Muscle of back (tissue), 11 donors: ENCODE measurements around the gene DSCAML1. TPM values are rescaled to one million over a fixed set of nuclear protein-coding genes. Genes with fewer than 3 reads are reported as not detected.

Source experiments
- DNase-seq, 3 donors: peaks; one replicate each; pipeline versions ENCODE4 v3.0.0 to v3.0.0-alpha.2; 2013
- polyA plus RNA-seq, 10 donors: library from polyadenylated mRNA; unstranded; fragments of 120-200 nt; gene quantifications; one replicate each; pipeline ENCODE4 v1.2.1, GENCODE V29; 2013; ENCODE audit not compliant: insufficient read length in 10 of 10

Gene DSCAML1
- polyA plus RNA-seq, 10 donors = 0.28 to 1.3 (median 0.57) TPM

GRCh38 chr11:117833401-117833891 lies 36.4 kb upstream of the DSCAML1 start:
- peak in 2 of 3 donors; percentile 57 to 62 for DNase-seq

GRCh38 chr11:117832511-117832910 lies 35.5 kb upstream of the DSCAML1 start:
- no peak for DNase-seq

GRCh38 chr11:117831661-117832415 lies 34.8 kb upstream of the DSCAML1 start:
- DNase-seq = no peak

- no peak for DNase-seq
These were observed 33.8 kb upstream of the DSCAML1 start for GRCh38 chr11:117830674-117831351.

GRCh38 chr11:117830072-117830471 lies 33.1 kb upstream of the DSCAML1 start:
- no peak for DNase-seq

DNA sequence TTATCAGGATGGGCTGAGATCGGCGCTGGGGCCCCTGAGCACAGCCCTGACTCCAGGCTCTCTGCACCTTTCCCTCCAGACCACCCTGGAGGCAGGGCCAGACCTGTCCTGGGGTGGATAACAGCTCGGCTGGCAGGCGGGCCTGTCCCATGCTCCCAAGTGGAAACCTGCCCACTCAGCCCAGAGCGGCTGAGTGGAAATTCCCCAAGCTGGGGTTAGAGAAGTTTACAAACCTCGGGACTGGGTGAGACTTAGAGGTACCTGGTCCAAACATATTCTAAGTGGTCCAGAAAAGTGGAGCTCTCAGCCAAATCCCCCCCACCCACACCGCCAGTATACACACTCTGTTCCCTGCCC lies 32.3 kb upstream of the DSCAML1 start:
- no peak for DNase-seq

DNA sequence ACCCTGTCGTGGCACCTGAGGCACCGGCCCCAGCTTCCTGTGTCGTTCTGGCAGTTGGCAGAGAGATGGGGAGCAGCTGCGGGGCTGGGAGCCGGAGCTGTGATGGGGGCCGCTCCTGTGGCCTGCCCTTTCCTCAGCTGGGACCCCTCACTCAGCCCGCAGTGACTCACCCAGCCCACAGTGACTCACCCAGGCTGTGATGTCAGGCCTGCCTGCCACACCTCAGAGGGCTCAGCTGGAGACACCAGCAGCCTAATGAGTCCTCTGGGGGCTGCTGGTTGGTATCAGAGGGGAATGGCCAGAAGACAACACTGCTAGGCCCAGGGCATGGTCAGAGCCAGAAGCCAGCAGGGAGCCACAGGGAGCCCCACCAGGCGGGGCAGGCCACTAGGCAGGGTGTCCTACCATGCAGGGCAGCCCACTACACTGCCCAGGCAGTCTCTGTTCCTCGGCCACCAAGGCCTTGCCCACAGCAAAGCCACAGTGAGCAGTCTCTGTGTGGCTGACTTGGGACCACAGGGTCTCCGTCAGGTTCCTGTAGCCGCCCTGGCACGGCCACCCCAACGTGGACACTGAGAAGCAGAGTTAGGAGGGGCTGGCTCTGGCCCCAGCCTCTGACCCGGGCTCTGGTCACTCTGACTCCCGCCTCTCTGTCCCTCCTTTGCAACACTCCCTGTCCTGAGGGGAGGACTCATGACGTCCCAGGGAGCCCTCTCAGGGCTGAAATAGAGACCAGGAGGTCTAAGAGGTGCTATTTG lies 31.8 kb upstream of the DSCAML1 start:
- DNase-seq = no peak

DNA sequence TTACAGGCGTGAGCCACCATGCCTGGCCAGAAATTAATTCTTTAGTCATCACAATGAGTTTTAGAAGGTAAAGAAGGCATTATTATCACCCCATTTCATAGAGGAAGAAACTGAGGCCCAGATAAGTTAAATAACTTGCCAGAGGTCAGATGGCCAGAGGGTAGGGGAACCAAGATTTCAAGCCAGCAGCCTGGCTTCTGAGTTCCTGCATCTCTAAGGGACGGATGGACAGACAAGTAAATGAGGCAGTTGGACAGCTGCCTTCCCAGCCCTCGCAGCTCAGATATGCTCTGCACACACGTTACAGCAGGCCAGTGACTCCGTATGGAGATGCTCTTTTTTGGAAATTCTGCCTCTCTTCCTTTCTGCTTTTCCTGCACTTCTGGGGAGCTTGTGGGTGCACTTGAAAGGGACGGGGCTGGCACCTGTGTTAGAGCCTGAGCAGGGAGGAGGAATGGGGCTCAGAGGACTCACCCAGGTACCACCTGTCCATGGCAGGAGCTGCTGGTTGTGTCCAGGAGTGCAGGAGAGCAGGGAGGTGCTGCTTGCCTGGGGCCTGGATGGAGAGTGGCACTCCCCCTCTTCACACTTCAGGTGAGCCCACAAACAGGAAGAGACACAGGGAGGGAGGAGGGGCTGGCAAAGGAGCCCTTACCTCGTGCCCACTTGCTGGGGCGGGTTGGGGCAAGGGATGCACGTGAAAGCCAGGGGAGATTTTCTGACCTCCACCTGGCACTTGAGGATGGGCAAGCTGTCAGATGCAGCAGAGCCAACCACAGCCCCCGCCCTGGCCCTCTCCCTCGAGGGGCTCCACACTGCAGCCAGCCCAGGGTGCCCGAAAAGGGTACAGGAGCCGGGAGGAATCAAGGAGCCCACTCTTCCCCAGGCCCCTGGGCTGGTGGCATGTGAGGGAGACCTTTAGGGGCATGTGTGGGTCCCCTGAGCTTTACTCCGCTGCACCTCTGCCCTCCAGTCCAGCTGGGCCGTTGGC lies 30.8 kb upstream of the DSCAML1 start:
- DNase-seq = no peak

DNA sequence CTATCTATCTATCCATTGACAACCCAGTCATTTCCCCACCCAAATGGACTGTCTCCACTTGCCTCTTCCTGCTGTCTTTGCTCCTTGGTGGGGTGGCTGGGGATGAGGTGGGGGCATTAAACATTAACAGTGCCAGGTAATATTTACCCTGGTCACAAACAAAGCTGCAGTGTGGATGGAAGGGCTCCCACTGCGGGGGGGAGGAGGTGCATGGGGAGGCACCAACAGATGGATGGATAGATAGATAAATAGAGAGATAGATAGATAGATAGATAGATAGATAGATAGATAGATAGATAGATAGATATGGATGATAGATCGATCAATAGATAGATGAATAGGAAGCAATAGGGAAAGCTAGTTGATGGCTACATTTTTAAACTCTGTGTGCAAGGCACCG lies 29.8 kb upstream of the DSCAML1 start:
- no peak for DNase-seq

DNA sequence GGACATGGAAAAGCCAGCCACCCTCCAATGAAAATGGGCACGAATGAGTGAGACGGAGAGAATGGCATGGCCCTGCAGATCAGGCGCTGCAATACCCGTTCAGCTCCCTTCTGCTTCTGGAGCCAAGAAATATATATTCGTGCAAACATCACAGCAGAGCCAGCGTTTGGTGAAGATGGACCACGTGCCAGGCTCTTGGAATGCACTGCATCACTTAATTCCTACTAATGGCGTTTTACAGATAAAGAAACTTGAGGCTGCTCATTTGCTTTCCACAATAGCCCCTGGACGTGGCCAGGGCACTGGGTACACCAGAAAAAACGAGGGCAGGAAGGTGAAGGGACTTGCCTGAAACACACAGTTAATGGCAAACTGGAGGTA lies 29.2 kb upstream of the DSCAML1 start:
- DNase-seq = no peak

DNA sequence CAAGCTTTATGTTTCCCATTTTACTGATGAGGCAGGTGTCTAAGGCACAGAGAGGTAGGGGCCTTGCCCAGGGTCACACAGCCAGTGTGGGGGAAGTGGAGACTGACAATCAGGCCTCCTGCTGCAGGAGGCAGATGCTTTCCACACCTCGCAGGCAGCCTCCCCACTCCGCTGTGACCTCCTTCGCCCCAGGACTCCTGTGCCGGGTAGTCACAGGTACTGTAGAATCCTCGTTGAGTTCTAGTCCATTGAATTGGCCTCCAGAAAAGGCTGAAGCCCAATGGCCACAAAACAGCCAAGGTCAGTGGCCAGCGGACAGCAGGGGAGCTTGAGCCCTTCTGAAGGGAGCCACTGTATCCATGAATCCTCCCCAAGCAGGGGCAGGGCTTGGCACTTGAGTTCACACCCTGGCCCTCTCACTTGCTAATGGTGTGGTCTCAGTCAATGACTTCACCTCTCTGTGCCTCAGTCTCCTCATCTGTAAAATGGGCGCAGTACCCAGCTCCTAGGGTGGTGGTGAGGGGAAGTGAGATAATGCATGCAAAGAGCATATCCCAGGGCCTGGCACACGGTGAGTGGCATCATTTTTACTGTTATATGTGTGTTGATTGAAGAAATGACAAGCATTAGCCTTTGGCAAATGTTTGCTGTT lies 28.6 kb upstream of the DSCAML1 start:
- DNase-seq = no peak

DNA sequence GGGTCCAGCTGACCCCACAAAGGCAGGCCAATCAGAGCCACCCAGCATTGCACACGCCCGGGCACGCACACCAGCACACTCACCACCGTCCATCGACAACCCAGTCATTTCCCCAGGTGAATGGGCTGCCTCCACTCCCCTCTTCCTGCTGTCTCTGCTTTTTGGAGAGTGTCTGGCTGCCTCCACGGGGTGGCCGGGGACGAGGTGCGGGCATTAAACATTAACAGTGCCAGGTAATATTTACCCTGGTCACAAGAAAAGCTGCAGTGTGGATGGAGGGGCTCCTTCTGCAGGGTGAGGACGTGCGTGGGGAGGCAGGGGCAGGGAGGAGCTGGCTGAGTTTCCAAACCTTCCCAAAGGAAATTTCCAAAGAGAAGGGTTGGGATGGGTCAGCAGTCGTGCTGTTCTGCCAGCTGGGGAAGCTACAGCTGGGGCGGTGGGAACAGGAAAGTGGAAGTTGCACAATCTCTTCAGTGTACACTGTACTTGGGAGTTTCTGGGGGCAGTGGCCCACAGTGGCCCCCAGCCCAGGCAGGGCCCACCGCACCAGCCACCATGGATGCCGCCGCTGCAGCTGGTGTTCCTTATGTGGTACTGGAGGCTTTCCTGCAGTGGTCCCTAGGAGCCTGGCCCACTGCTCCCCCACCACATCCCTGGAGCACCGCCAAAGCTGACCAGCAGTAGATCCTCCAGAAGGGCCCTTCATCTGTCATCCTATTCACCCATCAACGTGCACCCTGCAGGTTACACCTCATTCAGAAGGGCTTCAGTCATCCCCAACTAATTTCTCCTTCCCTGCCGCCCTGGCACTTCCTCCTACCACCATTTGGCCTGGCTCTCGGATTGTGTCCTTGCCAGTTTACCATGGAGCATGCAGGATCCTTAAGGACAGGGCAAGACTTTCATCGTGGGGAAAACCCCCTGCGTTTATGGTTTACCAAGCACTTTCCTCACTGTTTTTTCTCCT lies 27.8 kb upstream of the DSCAML1 start, which contains the start of gene FXYD2:
Gene FXYD2 (minus strand): TSS at position 174 of the 967 bp plus-strand sequence. CDS start 66 bp downstream, at position 108.
- peak in 1 of 3 donors; percentile 78 for DNase-seq

- DNase-seq = peak in 2 of 3 donors; percentile 62 to 85
These were observed 27.0 kb upstream of the DSCAML1 start for GRCh38 chr11:117823946-117824420.

- no peak for DNase-seq
These were observed 26.4 kb upstream of the DSCAML1 start for GRCh38 chr11:117823294-117823945.

GRCh38 chr11:117822074-117823033 lies 25.3 kb upstream of the DSCAML1 start:
- no peak for DNase-seq

GRCh38 chr11:117821431-117821830 lies 24.4 kb upstream of the DSCAML1 start:
- DNase-seq = no peak

DNA sequence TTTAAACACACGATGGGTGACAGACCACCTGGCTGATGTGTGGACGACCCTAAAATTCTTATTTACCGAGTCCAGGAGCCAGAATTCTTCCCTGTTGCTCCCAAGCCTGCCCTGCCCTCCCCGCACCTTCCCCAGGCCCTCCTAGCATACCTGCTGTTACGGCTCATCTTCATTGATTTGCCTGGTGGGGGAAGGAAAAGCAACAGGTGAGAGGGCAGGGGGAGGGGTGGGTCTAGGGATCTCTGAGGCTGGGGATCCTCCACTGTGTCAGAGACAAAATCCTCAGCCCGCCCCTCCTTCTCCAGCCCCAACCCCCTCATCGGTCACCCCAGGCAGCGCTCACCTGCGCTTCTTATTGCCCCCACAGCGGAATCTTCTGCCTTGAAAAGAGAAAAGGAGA lies 23.5 kb upstream of the DSCAML1 start:
- no peak for DNase-seq
